ENCODE measurements around the gene MBNL3. TPM values are rescaled to one million over a fixed set of nuclear protein-coding genes. Genes with fewer than 3 reads are reported as not detected.

The MBNL3 gene
- total and polyA plus RNA-seq, 11 donors, result 0.71 to 21.9 (median 9.3) TPM

GRCh38 chrX:132369617-132370326 is 119.1 kb downstream of the MBNL3 start:
- 75 to 83% (median 78%) methylated on average over 2 of the region's 2 CpGs for WGBS, 4 donors

GRCh38 chrX:132367984-132368383 is 120.9 kb downstream of the MBNL3 start:
- H3K4me3 ChIP-seq, result no peak overlapping the region
- DNase-seq (no peak), ATAC-seq (no peak)
- intact Hi-C loops (cut with DNase I), result no loop called here
- peaks cover 0 to 3% (median 0%) of the 10 kb centered on the region in 12 donors for H3K4me1 ChIP-seq
- TF ChIP-seq CTCF (IDR thresholded peaks at IDR 0.05), result no peak
- no peak for TF ChIP-seq POLR2A (IDR thresholded peaks at IDR 0.05)
- no peak overlapping the region for H3K27ac ChIP-seq
- no peaks in the 10 kb centered on the region for H3K36me3 ChIP-seq
- H3K27me3 ChIP-seq, result no peaks in the 10 kb centered on the region
- no peaks in the 10 kb centered on the region for H3K9me3 ChIP-seq

More at GRCh38 chrX:132369617-132370326, 119.1 kb downstream of the MBNL3 start:
- ATAC-seq, result no peak
- Histone ChIP-seq H3K4me1 (peaks cover 0 to 3% (median 0%) of the 10 kb centered on the region in 12 donors), H3K36me3 (no peaks in the 10 kb centered on the region), H3K9me3 (no peaks in the 10 kb centered on the region), H3K27ac (no peak overlapping the region), H3K27me3 (no peaks in the 10 kb centered on the region), H3K4me3 (no peak overlapping the region)
- no peak for DNase-seq
- no peak for TF ChIP-seq POLR2A (IDR thresholded peaks at IDR 0.05)
- no peak for TF ChIP-seq CTCF (IDR thresholded peaks at IDR 0.05)
- intact Hi-C loops (cut with DNase I), result no loop called here

- peaks cover 0 to 3% (median 0%) of the 10 kb centered on the region in 12 donors for H3K4me1 ChIP-seq
- intact Hi-C loops (cut with DNase I), result no loop called here
- ATAC-seq, result no peak
- TF ChIP-seq POLR2A (IDR thresholded peaks at IDR 0.05) (no peak), CTCF (IDR thresholded peaks at IDR 0.05) (no peak)
- H3K27me3 ChIP-seq, result no peaks in the 10 kb centered on the region
- H3K36me3 ChIP-seq, result no peaks in the 10 kb centered on the region
- no peaks in the 10 kb centered on the region for H3K9me3 ChIP-seq
- no peak overlapping the region for H3K4me3 ChIP-seq
- no peak overlapping the region for H3K27ac ChIP-seq
- 39 to 97% (median 76%) methylated on average over 1 of the region's 1 CpG for WGBS, 4 donors
- DNase-seq, result no peak
Measured at GRCh38 chrX:132367314-132367713, 121.5 kb downstream of the MBNL3 start.

- ATAC-seq (no peak), DNase-seq (no peak)
- intact Hi-C loops (cut with DNase I), result no loop called here
- Histone ChIP-seq H3K36me3 (no peaks in the 10 kb centered on the region), H3K27ac (no peak overlapping the region), H3K9me3 (no peaks in the 10 kb centered on the region), H3K4me3 (no peak overlapping the region), H3K4me1 (peaks cover 0 to 3% (median 0%) of the 10 kb centered on the region in 12 donors), H3K27me3 (peaks cover 0 to 7% (median 0%) of the 10 kb centered on the region in 9 donors)
- TF ChIP-seq POLR2A (IDR thresholded peaks at IDR 0.05), result no peak
- TF ChIP-seq CTCF (IDR thresholded peaks at IDR 0.05), result no peak
Measured at GRCh38 chrX:132365490-132365889, 123.3 kb downstream of the MBNL3 start.

Data from heart left ventricle (tissue), 16 donors.